Kidney (tissue), 14 donors: Measurements from ENCODE around the gene ZNF385C. TPM values are rescaled to one million over a fixed set of nuclear protein-coding genes. Genes with fewer than 3 reads are reported as not detected.

Experiments used
- DNase-seq, 5 donors: peaks; one replicate each; pipeline ENCODE4 v3.0.0-alpha.2; 2013 to 2020
- FAIRE-seq: peaks from 2 replicates; lab custom pipeline; 2012; peaks lifted over from hg19 to GRCh38; lab: Jason Lieb, UNC
- H3K27ac ChIP-seq, 2 donors: one replicate each; pipeline ENCODE4 v1.7.0; 2013; ENCODE audit warnings: low read depth in 2 of 2, low read length in 2 of 2, inconsistent platforms in 1 of 2
- H3K27me3 ChIP-seq: one replicate; pipeline ENCODE4 v1.7.1; 2013; ENCODE audit warnings: low read length, inconsistent platforms; ENCODE audit not compliant: control insufficient read depth, insufficient read depth
- H3K36me3 ChIP-seq, 3 donors: one replicate each; pipeline versions ENCODE4 v1.7.0 to v1.7.1; 2013; ENCODE audit warnings: low read length in 3 of 3, control low read depth in 1 of 3, inconsistent platforms in 1 of 3; ENCODE audit not compliant: insufficient read depth in 3 of 3, control insufficient read depth in 2 of 3
- H3K4me1 ChIP-seq, 3 donors: one replicate each; pipeline versions ENCODE4 v1.7.0 to v1.7.1; 2013; ENCODE audit warnings: low read length in 3 of 3, inconsistent platforms in 1 of 3, low read depth in 1 of 3; ENCODE audit not compliant: control insufficient read depth in 2 of 3, insufficient read depth in 2 of 3
- H3K4me3 ChIP-seq, 3 donors: one replicate each; pipeline versions ENCODE4 v1.7.0 to v1.8.1; 2013; ENCODE audit warnings: low read length in 3 of 3, control low read depth in 1 of 3, inconsistent platforms in 1 of 3
- H3K9ac ChIP-seq, 3 donors: one replicate each; pipeline versions ENCODE4 v1.7.0 to v1.7.1; 2013; ENCODE audit warnings: low read length in 3 of 3, control low read depth in 1 of 3, inconsistent platforms in 1 of 3
- H3K9me3 ChIP-seq, 3 donors: one replicate each; pipeline versions ENCODE4 v1.7.0 to v1.7.1; 2013; ENCODE audit warnings: low read length in 3 of 3, control low read depth in 1 of 3, inconsistent platforms in 1 of 3; ENCODE audit not compliant: control insufficient read depth in 2 of 3, insufficient read depth in 1 of 3
- intact Hi-C: fragments of 100-400 bp; cut with DNase I; formaldehyde crosslinking; loops from one replicate; pipeline ENCODE4 v1.11.1; 2022
- polyA plus RNA-seq: library from polyadenylated mRNA; stranded (reverse); fragments of 350-450 nt; fragmentation: Illumina TruSeq; extraction: RNeasy Lipid Tissue Mini Kit (QIAGEN cat#74804); gene quantifications from one replicate; pipeline ENCODE4 v1.2.3, GENCODE V29; 2014; ENCODE audit warnings: low read depth, low replicate concordance; ENCODE audit not compliant: insufficient read depth
- total RNA-seq: library from RNA; stranded (reverse); fragmentation: NEBNext Ultra II Directional; extraction: Animal tissue kit (Norgen Biotek cat#: 25700); gene quantifications from one replicate; pipeline ENCODE4 v1.2.1, GENCODE V29; 2021
- TF ChIP-seq, protein P1 (sequence below): IDR thresholded peaks from 3 replicates; pipeline ENCODE4 v1.5.1; 2012; ENCODE audit warnings: mild to moderate bottlenecking, moderate library complexity, borderline replicate concordance; ENCODE audit not compliant: insufficient read depth; ENCODE audit errors: extremely low read depth
- donor health status: control.
- donor health status: control.
- donor health status: control.
- donor health status: control.
- donor health status: control.
- donor health status: DM: yes; HTN: yes; CAD: no.
- donor health status: Normal renal cell carcinoma (clear cell type).

The ZNF385C gene
- total and polyA plus RNA-seq, 2 donors from 2014 or later = 1.1 to 1.2 TPM

DNA sequence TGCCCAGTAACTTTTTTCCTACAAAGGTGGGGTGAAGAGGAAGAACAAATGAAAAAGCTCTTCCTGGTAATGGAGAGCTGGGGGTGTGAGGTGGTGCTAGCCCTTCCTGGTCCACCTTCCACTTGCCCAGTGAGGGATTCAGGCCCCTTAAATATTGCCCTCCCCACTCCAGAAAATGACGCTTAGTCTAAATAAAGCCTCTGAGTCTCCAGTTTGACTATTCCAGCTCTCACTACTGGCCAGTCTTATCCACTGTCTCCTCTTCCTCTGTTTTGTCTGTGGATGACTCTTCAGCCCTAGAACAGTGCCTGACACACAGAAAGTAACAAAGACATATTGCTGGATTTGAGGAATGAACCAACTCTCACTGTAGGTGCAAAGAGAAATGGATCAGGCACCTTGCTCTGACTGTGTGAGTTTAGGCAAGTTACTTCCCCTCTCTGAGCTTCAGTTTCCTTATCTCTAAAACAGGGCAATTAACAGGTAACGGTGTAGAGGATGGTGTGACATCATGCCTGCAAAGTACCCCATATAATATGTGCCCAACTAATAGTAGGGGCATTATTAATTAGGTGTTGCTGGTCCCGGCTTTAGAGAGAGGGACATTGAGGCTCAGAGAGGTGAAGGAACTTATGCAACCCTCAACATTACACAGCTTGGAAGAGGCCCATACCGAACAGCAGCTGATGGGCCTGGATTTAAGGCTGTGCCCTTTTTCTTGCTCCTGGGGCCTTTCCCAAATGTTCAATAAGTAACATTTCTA is 21.3 kb downstream of the ZNF385C start:
- Histone ChIP-seq H3K9ac (no peak overlapping the region), H3K9me3 (no peaks in the 10 kb centered on the region), H3K27ac (no peak overlapping the region), H3K4me1 (no peaks in the 10 kb centered on the region), H3K27me3 (no peaks in the 10 kb centered on the region), H3K4me3 (no peak overlapping the region), H3K36me3 (no peaks in the 10 kb centered on the region)
- DNase-seq (no peak), FAIRE-seq (no peak)
- intact Hi-C loops = no loop called here
- TF ChIP-seq, protein P1, sequence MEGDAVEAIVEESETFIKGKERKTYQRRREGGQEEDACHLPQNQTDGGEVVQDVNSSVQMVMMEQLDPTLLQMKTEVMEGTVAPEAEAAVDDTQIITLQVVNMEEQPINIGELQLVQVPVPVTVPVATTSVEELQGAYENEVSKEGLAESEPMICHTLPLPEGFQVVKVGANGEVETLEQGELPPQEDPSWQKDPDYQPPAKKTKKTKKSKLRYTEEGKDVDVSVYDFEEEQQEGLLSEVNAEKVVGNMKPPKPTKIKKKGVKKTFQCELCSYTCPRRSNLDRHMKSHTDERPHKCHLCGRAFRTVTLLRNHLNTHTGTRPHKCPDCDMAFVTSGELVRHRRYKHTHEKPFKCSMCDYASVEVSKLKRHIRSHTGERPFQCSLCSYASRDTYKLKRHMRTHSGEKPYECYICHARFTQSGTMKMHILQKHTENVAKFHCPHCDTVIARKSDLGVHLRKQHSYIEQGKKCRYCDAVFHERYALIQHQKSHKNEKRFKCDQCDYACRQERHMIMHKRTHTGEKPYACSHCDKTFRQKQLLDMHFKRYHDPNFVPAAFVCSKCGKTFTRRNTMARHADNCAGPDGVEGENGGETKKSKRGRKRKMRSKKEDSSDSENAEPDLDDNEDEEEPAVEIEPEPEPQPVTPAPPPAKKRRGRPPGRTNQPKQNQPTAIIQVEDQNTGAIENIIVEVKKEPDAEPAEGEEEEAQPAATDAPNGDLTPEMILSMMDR = no peak

DNA sequence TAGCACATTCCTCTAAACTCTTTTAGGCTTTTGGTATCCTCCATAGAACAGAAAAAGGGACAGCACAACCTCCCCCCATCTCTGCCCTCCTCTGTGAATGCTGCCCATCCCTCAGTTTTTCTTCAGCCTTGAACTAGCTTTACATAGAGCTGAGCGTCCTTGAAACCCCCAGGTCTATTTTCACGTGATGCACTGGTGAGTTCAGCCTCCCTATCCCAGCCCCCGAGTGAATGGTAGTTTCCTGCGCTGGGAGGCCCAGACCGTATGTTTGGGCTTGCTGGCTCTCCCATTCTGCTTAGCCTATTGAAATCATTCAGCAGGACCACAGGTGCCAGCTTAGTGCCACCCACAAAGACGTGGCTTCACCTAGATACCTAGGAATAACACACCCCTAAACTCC is 22.5 kb downstream of the ZNF385C start:
- Histone ChIP-seq H3K9me3 (no peaks in the 10 kb centered on the region), H3K4me1 (no peaks in the 10 kb centered on the region), H3K27me3 (no peaks in the 10 kb centered on the region), H3K9ac (no peak overlapping the region), H3K27ac (no peak overlapping the region), H3K4me3 (no peak overlapping the region), H3K36me3 (no peaks in the 10 kb centered on the region)
- no peak for FAIRE-seq
- TF ChIP-seq, protein P1 = no peak
- intact Hi-C loops = no loop called here
- no peak for DNase-seq

DNA sequence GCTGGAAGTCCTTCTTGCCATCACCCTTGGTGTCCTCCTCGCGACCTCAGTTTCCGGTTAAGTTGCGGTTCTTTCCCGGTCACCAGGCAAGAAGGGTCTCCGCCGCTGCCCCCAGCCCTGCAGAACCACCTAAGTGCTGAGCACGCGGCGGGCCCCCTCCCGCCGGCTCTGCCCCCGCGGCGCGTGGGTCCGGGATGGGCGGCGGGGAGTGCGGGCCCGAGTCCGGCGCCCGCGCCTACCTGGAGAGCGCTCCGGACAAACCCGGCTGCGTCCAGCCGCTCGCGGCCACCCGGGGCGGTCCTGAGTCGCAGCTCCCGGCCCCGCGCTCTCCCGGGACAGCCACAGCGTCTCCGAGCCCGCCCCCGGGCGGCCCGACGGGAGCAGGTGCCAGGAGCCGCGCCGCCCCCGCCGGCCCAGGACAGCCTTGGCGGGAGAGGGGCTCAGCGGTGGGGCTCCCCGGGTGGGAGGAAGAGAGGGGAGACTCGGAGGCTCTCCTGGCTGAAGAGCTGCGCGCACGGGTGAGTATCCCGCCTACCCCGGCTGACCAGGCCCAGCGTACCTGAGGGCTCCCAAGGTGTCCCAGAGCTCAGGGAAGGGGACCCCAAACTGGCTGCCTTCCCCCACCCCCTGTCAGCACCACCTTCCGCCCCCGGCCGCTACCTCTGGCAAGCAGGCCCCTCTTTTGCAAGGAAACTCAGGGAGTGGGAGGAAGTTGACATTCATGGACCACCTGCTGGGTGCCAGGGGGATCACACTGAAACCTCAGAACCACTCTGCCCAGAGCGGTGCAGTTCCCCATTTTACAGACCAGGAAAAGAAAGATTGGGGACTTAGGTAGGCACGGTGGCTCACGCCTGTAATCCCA is 25.7 kb downstream of the ZNF385C start:
- DNase-seq (peak in 2 of 5 donors; percentile 49 to 69), FAIRE-seq (no peak)
- H3K4me3 ChIP-seq = peak overlapping the region in 1 of 3 donors; percentile 32
- H3K27me3 ChIP-seq = no peaks in the 10 kb centered on the region
- no peak overlapping the region for H3K27ac ChIP-seq
- intact Hi-C loops = no loop called here
- H3K4me1 ChIP-seq = no peaks in the 10 kb centered on the region
- H3K9ac ChIP-seq = no peak overlapping the region
- no peaks in the 10 kb centered on the region for H3K9me3 ChIP-seq
- no peaks in the 10 kb centered on the region for H3K36me3 ChIP-seq
- TF ChIP-seq, protein P1 = no peak
